DND-41 (cell line): ENCODE measurements around the gene DYNLRB1.

Experiments used
- ATAC-seq: fragments of 200-7000 bp; cut with Tn5 transposase; 3 replicates; pipeline ENCODE4 v1.9.1; 2021; ENCODE audit warnings: low read depth; ENCODE audit not compliant: insufficient read depth
- DNase-seq: peaks from one replicate; pipeline ENCODE4 v3.0.0-alpha.2; 2020
- H2AFZ ChIP-seq: 2 replicates; pipeline ENCODE4 v1.6.0; 2012; ENCODE audit warnings: low read depth, low read length
- H3K27ac ChIP-seq: 2 replicates; pipeline ENCODE4 v1.5.1; 2012; ENCODE audit warnings: low read length, inconsistent platforms
- H3K27me3 ChIP-seq: fragments of 200-600 bp; sonication (generic); 2 replicates; pipeline ENCODE4 v1.6.0; 2012; ENCODE audit warnings: low read length, mild to moderate bottlenecking, inconsistent platforms; ENCODE audit not compliant: insufficient read depth, poor library complexity
- H3K36me3 ChIP-seq: 2 replicates; pipeline ENCODE4 v1.5.1; 2012; ENCODE audit warnings: low read length, inconsistent platforms; ENCODE audit not compliant: insufficient read depth
- H3K4me1 ChIP-seq: 2 replicates; pipeline ENCODE4 v1.5.1; 2012; ENCODE audit warnings: mild to moderate bottlenecking, low read length; ENCODE audit not compliant: insufficient read depth
- H3K4me2 ChIP-seq: 2 replicates; pipeline ENCODE4 v1.6.0; 2012; ENCODE audit warnings: mild to moderate bottlenecking, moderate library complexity, low read length, inconsistent platforms; ENCODE audit not compliant: insufficient read depth
- H3K4me3 ChIP-seq, 2 experiments: fragments of 200-600 bp in 1 of 2; shearing (Covaris generic) in 1 of 2; 2 replicates each; pipeline ENCODE4 v1.5.1; 2012 to 2016; ENCODE audit warnings: inconsistent platforms in 2 of 2, low read length in 2 of 2, mild to moderate bottlenecking in 2 of 2, low read depth in 1 of 2, moderate library complexity in 1 of 2
- H3K79me2 ChIP-seq: 2 replicates; pipeline ENCODE4 v1.6.0; 2012; ENCODE audit warnings: low read length, inconsistent platforms; ENCODE audit not compliant: insufficient read depth
- H3K9ac ChIP-seq: 2 replicates; pipeline ENCODE4 v1.6.0; 2012; ENCODE audit warnings: low read depth, mild to moderate bottlenecking, inconsistent platforms, low read length, moderate library complexity
- H3K9me3 ChIP-seq: 2 replicates; pipeline ENCODE4 v1.5.1; 2012; ENCODE audit warnings: low read length, moderate library complexity, mild to moderate bottlenecking, inconsistent platforms; ENCODE audit not compliant: insufficient read depth, severe bottlenecking
- H4K20me1 ChIP-seq: 2 replicates; pipeline ENCODE4 v1.6.0; 2012; ENCODE audit warnings: low read length; ENCODE audit not compliant: insufficient read depth
- CTCF ChIP-seq: IDR thresholded peaks from 2 replicates; pipeline ENCODE4 v1.5.1; 2012; ENCODE audit warnings: borderline replicate concordance, low read length, moderate library complexity, mild to moderate bottlenecking; ENCODE audit not compliant: poor library complexity, severe bottlenecking; ENCODE audit errors: extremely low read depth
- EZH2 ChIP-seq: IDR thresholded peaks from 3 replicates; pipeline ENCODE4 v1.6.1; 2012; ENCODE audit warnings: borderline replicate concordance, low read depth, mild to moderate bottlenecking, moderate library complexity, low read length, inconsistent platforms; ENCODE audit not compliant: severe bottlenecking

Gene DYNLRB1

GRCh38 chr20:34562641-34563040 is 46.4 kb downstream of the DYNLRB1 start:
- TF ChIP-seq EZH2 (no peak), CTCF (peak; percentile 51)
- Histone ChIP-seq H3K27ac (no peak overlapping the region), H3K9ac (no peak overlapping the region), H3K27me3 (no peaks in the 10 kb centered on the region), H3K4me3 (no peak overlapping the region), H3K36me3 (peaks cover 62% of the 10 kb centered on the region), H2AFZ (no peak overlapping the region), H3K4me2 (no peak overlapping the region), H3K9me3 (no peaks in the 10 kb centered on the region), H4K20me1 (peaks cover 4% of the 10 kb centered on the region; the same call in 1 of the 2 replicates), H3K79me2 (no peaks in the 10 kb centered on the region), H3K4me1 (no peaks in the 10 kb centered on the region)
- ATAC-seq (peak; percentile 58; the same call in 1 of the 3 replicates), DNase-seq (peak; percentile 18)

GRCh38 chr20:34564833-34565232 is 48.6 kb downstream of the DYNLRB1 start:
- Histone ChIP-seq H3K27me3 (no peaks in the 10 kb centered on the region), H3K79me2 (no peaks in the 10 kb centered on the region), H3K36me3 (peaks cover 70% of the 10 kb centered on the region), H3K9me3 (no peaks in the 10 kb centered on the region), H2AFZ (no peak overlapping the region), H3K4me1 (no peaks in the 10 kb centered on the region), H4K20me1 (peaks cover 4% of the 10 kb centered on the region; the same call in 1 of the 2 replicates), H3K9ac (no peak overlapping the region), H3K4me2 (no peak overlapping the region), H3K4me3 (no peak overlapping the region), H3K27ac (no peak overlapping the region)
- no peak for DNase-seq
- TF ChIP-seq CTCF (no peak), EZH2 (no peak)
- ATAC-seq: no peak

GRCh38 chr20:34566978-34567891 is 51.0 kb downstream of the DYNLRB1 start:
- Histone ChIP-seq H3K4me3 (no peak overlapping the region), H3K9me3 (no peaks in the 10 kb centered on the region), H3K4me2 (no peak overlapping the region), H3K27ac (no peak overlapping the region), H3K27me3 (no peaks in the 10 kb centered on the region), H2AFZ (no peak overlapping the region), H3K79me2 (no peaks in the 10 kb centered on the region), H3K9ac (no peak overlapping the region), H4K20me1 (peaks cover 4% of the 10 kb centered on the region; the same call in 1 of the 2 replicates), H3K36me3 (peaks cover 60% of the 10 kb centered on the region), H3K4me1 (no peaks in the 10 kb centered on the region)
- no peak for DNase-seq
- ATAC-seq: no peak
- TF ChIP-seq EZH2 (no peak), CTCF (no peak)
